ENCODE measurements around the gene CALY. TPM values are rescaled to one million over a fixed set of nuclear protein-coding genes. Genes with fewer than 3 reads are reported as not detected.

CALY gene
- total RNA-seq, 1 experiment from 2014 or later = not detected

- no peak for DNase-seq
Observed at GRCh38 chr10:133292919-133293809, 43.5 kb downstream of the CALY start.

GRCh38 chr10:133289761-133290160 is 46.9 kb downstream of the CALY start:
- H3K27me3 ChIP-seq (ENCODE audit: control insufficient read depth, insufficient read depth, low read length) = no peaks in the 10 kb centered on the region
- peaks cover 16% of the 10 kb centered on the region for H3K36me3 ChIP-seq (replicated peaks; ENCODE audit: control insufficient read depth, insufficient read depth, low read length)
- DNase-seq = no peak
- no peak overlapping the region for H3K4me3 ChIP-seq (ENCODE audit: insufficient read depth, low read depth, low read length)

More at GRCh38 chr10:133292919-133293809, 43.5 kb downstream of the CALY start:
- Histone ChIP-seq H3K36me3 (replicated peaks; ENCODE audit: control insufficient read depth, insufficient read depth, low read length) (peaks cover 24% of the 10 kb centered on the region), H3K27me3 (ENCODE audit: control insufficient read depth, insufficient read depth, low read length) (no peaks in the 10 kb centered on the region), H3K4me3 (ENCODE audit: insufficient read depth, low read depth, low read length) (no peak overlapping the region)

- no peak for DNase-seq
- H3K36me3 ChIP-seq (replicated peaks; ENCODE audit: control insufficient read depth, insufficient read depth, low read length) = peaks cover 17% of the 10 kb centered on the region
Observed at GRCh38 chr10:133287832-133288500, 48.7 kb downstream of the CALY start.

GRCh38 chr10:133286366-133286765 is 50.3 kb downstream of the CALY start:
- H3K4me3 ChIP-seq (ENCODE audit: insufficient read depth, low read depth, low read length) = no peak overlapping the region

More at GRCh38 chr10:133287832-133288500, 48.7 kb downstream of the CALY start:
- H3K27me3 ChIP-seq (ENCODE audit: control insufficient read depth, insufficient read depth, low read length) = no peaks in the 10 kb centered on the region
- no peak overlapping the region for H3K4me3 ChIP-seq (ENCODE audit: insufficient read depth, low read depth, low read length)

GRCh38 chr10:133285217-133285616 is 51.5 kb downstream of the CALY start:
- Histone ChIP-seq H3K36me3 (replicated peaks; ENCODE audit: control insufficient read depth, insufficient read depth, low read length) (peaks cover 14% of the 10 kb centered on the region), H3K27me3 (ENCODE audit: control insufficient read depth, insufficient read depth, low read length) (no peaks in the 10 kb centered on the region), H3K4me3 (ENCODE audit: insufficient read depth, low read depth, low read length) (no peak overlapping the region)
- no peak for DNase-seq

More at GRCh38 chr10:133286366-133286765, 50.3 kb downstream of the CALY start:
- DNase-seq = no peak
- peaks cover 14% of the 10 kb centered on the region for H3K36me3 ChIP-seq (replicated peaks; ENCODE audit: control insufficient read depth, insufficient read depth, low read length)
- no peaks in the 10 kb centered on the region for H3K27me3 ChIP-seq (ENCODE audit: control insufficient read depth, insufficient read depth, low read length)

- H3K4me3 ChIP-seq (ENCODE audit: insufficient read depth, low read depth, low read length) = no peak overlapping the region
- no peak for DNase-seq
- no peaks in the 10 kb centered on the region for H3K27me3 ChIP-seq (ENCODE audit: control insufficient read depth, insufficient read depth, low read length)
- peaks cover 17% of the 10 kb centered on the region for H3K36me3 ChIP-seq (replicated peaks; ENCODE audit: control insufficient read depth, insufficient read depth, low read length)
Observed at GRCh38 chr10:133283931-133284330, 52.8 kb downstream of the CALY start.

GRCh38 chr10:133282846-133283390 is 53.8 kb downstream of the CALY start:
- Histone ChIP-seq H3K4me3 (ENCODE audit: insufficient read depth, low read depth, low read length) (no peak overlapping the region), H3K27me3 (ENCODE audit: control insufficient read depth, insufficient read depth, low read length) (no peaks in the 10 kb centered on the region), H3K36me3 (replicated peaks; ENCODE audit: control insufficient read depth, insufficient read depth, low read length) (peaks cover 15% of the 10 kb centered on the region)
- DNase-seq = no peak

GRCh38 chr10:133281628-133282372 is 54.9 kb downstream of the CALY start:
- peaks cover 13% of the 10 kb centered on the region for H3K36me3 ChIP-seq (replicated peaks; ENCODE audit: control insufficient read depth, insufficient read depth, low read length)
- H3K27me3 ChIP-seq (ENCODE audit: control insufficient read depth, insufficient read depth, low read length) = no peaks in the 10 kb centered on the region
- no peak for DNase-seq
- no peak overlapping the region for H3K4me3 ChIP-seq (ENCODE audit: insufficient read depth, low read depth, low read length)

GRCh38 chr10:133281084-133281483 is 55.6 kb downstream of the CALY start:
- peaks cover 13% of the 10 kb centered on the region for H3K36me3 ChIP-seq (replicated peaks; ENCODE audit: control insufficient read depth, insufficient read depth, low read length)
- peaks cover 6% of the 10 kb centered on the region for H3K27me3 ChIP-seq (ENCODE audit: control insufficient read depth, insufficient read depth, low read length)
- no peak for DNase-seq
- H3K4me3 ChIP-seq (ENCODE audit: insufficient read depth, low read depth, low read length) = no peak overlapping the region

GRCh38 chr10:133280391-133281059 is 56.2 kb downstream of the CALY start:
- no peak overlapping the region for H3K4me3 ChIP-seq (ENCODE audit: insufficient read depth, low read depth, low read length)
- DNase-seq = no peak
- peaks cover 13% of the 10 kb centered on the region for H3K36me3 ChIP-seq (replicated peaks; ENCODE audit: control insufficient read depth, insufficient read depth, low read length)
- peaks cover 8% of the 10 kb centered on the region for H3K27me3 ChIP-seq (ENCODE audit: control insufficient read depth, insufficient read depth, low read length)

GRCh38 chr10:133279326-133280226 is 57.1 kb downstream of the CALY start:
- DNase-seq = no peak
- peaks cover 9% of the 10 kb centered on the region for H3K36me3 ChIP-seq (replicated peaks; ENCODE audit: control insufficient read depth, insufficient read depth, low read length)
- H3K27me3 ChIP-seq (ENCODE audit: control insufficient read depth, insufficient read depth, low read length) = peaks cover 8% of the 10 kb centered on the region
- H3K4me3 ChIP-seq (ENCODE audit: insufficient read depth, low read depth, low read length) = no peak overlapping the region

- H3K27me3 ChIP-seq (ENCODE audit: control insufficient read depth, insufficient read depth, low read length) = peaks cover 8% of the 10 kb centered on the region
- no peak overlapping the region for H3K4me3 ChIP-seq (ENCODE audit: insufficient read depth, low read depth, low read length)
- H3K36me3 ChIP-seq (replicated peaks; ENCODE audit: control insufficient read depth, insufficient read depth, low read length) = peaks cover 7% of the 10 kb centered on the region
- no peak for DNase-seq
Observed at GRCh38 chr10:133278577-133279265, 58.0 kb downstream of the CALY start.
